Lower lobe of right lung (tissue), 2 donors: ENCODE measurements around the gene KRT2. TPM values are rescaled to one million over a fixed set of nuclear protein-coding genes. Genes with fewer than 3 reads are reported as not detected.

ENCODE experiments used
- ATAC-seq, 2 donors: fragments of 200-7000 bp; cut with Tn5 transposase; one replicate each; pipeline ENCODE4 v1.9.1; 2020 to 2022; ENCODE audit warnings: mild to moderate bottlenecking in 2 of 2, moderate library complexity in 2 of 2
- DNase-seq: peaks from one replicate; pipeline ENCODE4 v3.0.0-alpha.2; 2020
- H3K27ac ChIP-seq: fragments of 200-600 bp; one replicate; pipeline ENCODE4 v1.8.0; 2022
- H3K27me3 ChIP-seq: fragments of 200-600 bp; one replicate; pipeline ENCODE4 v1.8.0; 2022; ENCODE audit warnings: low read depth
- H3K36me3 ChIP-seq: fragments of 200-600 bp; one replicate; pipeline ENCODE4 v1.8.0; 2022; ENCODE audit warnings: mild to moderate bottlenecking
- H3K4me1 ChIP-seq: fragments of 200-600 bp; one replicate; pipeline ENCODE4 v1.8.0; 2022
- H3K4me3 ChIP-seq: fragments of 200-600 bp; one replicate; pipeline ENCODE4 v1.8.0; 2022; ENCODE audit warnings: mild to moderate bottlenecking
- H3K9me3 ChIP-seq: fragments of 200-600 bp; one replicate; pipeline ENCODE4 v1.8.0; 2022
- CTCF ChIP-seq: fragments of 200-600 bp; IDR thresholded peaks from one replicate; pipeline ENCODE4 v1.8.0; 2022; ENCODE audit warnings: antibody characterized with exemption, mild to moderate bottlenecking
- intact Hi-C: fragments of 100-400 bp; cut with DNase I; formaldehyde crosslinking; loops from one replicate; pipeline ENCODE4 v1.11.0; 2022
- total RNA-seq: library from RNA; stranded (reverse); fragmentation: NEBNext Ultra II Directional; extraction: Animal tissue kit (Norgen Biotek cat#: 25700); gene quantifications from one replicate; pipeline ENCODE4 v1.2.1, GENCODE V29; 2021
- donor health status: DM: no; HTN: yes; CAD: no; lungs with severe emphysema.

Gene KRT2
- total RNA-seq, 1 donor from 2014 or later: not detected

- TF ChIP-seq CTCF: no peak
- Histone ChIP-seq H3K27ac (no peak overlapping the region), H3K9me3 (no peaks in the 10 kb centered on the region), H3K4me1 (no peaks in the 10 kb centered on the region), H3K4me3 (no peak overlapping the region), H3K36me3 (no peaks in the 10 kb centered on the region), H3K27me3 (peaks cover 8% of the 10 kb centered on the region)
- ATAC-seq: no peak
- DNase-seq: no peak
- intact Hi-C loops: no loop called here
These were observed 4.4 kb downstream of the KRT2 start for GRCh38 chr12:52647601-52648000.

DNA sequence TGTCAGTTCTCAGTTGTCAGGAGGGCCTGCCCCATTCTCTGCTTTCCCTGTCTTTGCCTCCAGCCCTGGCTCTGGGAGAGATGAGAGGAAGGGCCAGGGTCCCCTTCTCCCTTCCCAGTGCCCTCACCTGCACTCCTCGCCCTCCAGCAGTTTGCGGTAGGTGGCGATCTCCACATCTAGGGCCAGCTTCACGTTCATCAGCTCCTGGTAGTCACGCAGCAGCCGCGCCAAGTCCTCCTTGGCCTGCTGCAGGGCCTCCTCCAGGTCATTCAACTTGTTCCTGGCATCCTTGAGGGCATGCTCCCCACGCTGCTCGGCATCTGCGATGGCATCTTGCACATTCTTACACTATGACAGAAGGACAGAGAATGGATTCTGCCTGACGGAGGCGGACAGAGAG lies 5.4 kb downstream of the KRT2 start:
- ATAC-seq: no peak
- intact Hi-C loops: no loop called here
- no peak for TF ChIP-seq CTCF
- DNase-seq: no peak
- H3K9me3 ChIP-seq: no peaks in the 10 kb centered on the region
- H3K27ac ChIP-seq: no peak overlapping the region
- H3K36me3 ChIP-seq: no peaks in the 10 kb centered on the region
- H3K4me1 ChIP-seq: no peaks in the 10 kb centered on the region
- H3K27me3 ChIP-seq: peaks cover 8% of the 10 kb centered on the region
- no peak overlapping the region for H3K4me3 ChIP-seq

- H3K27ac ChIP-seq: no peak overlapping the region
- ATAC-seq: peak; percentile 7 to 27
- intact Hi-C loops: no loop called here
These were observed 6.0 kb downstream of the KRT2 start for GRCh38 chr12:52645982-52646381.

GRCh38 chr12:52645120-52645761 lies 6.8 kb downstream of the KRT2 start:
- H3K27me3 ChIP-seq: peaks cover 8% of the 10 kb centered on the region
- H3K36me3 ChIP-seq: no peaks in the 10 kb centered on the region
- no peak overlapping the region for H3K27ac ChIP-seq
- H3K9me3 ChIP-seq: no peaks in the 10 kb centered on the region
- DNase-seq: no peak
- intact Hi-C loops: no loop called here
- peak; percentile 45 to 69 for ATAC-seq
- H3K4me3 ChIP-seq: no peak overlapping the region
- TF ChIP-seq CTCF: no peak
- no peaks in the 10 kb centered on the region for H3K4me1 ChIP-seq

More at GRCh38 chr12:52645982-52646381, 6.0 kb downstream of the KRT2 start:
- no peak for TF ChIP-seq CTCF
- no peak for DNase-seq
- peaks cover 8% of the 10 kb centered on the region for H3K27me3 ChIP-seq
- H3K4me3 ChIP-seq: no peak overlapping the region
- no peaks in the 10 kb centered on the region for H3K9me3 ChIP-seq
- no peaks in the 10 kb centered on the region for H3K36me3 ChIP-seq
- no peaks in the 10 kb centered on the region for H3K4me1 ChIP-seq

- intact Hi-C loops: no loop called here
- ATAC-seq: no peak
These were observed 8.0 kb downstream of the KRT2 start for GRCh38 chr12:52644078-52644415.

More at GRCh38 chr12:52644078-52644415, 8.0 kb downstream of the KRT2 start:
- DNase-seq: no peak
- Histone ChIP-seq H3K4me3 (no peak overlapping the region), H3K36me3 (no peaks in the 10 kb centered on the region), H3K4me1 (no peaks in the 10 kb centered on the region), H3K9me3 (no peaks in the 10 kb centered on the region), H3K27me3 (peaks cover 8% of the 10 kb centered on the region), H3K27ac (no peak overlapping the region)
- TF ChIP-seq CTCF: no peak
